Activated CD8-positive, alpha-beta T cell treated with anti-CD3 and anti-CD28 coated beads, Interleukin-2, amount 10 ng/mL, durations not matched to agents 7 days and 5 days (primary cell): ENCODE data around the gene GGCX. TPM values are rescaled to one million over a fixed set of nuclear protein-coding genes. Genes with fewer than 3 reads are reported as not detected.
"Not testable (repeated sequence)": the region's sequence is repeated elsewhere in the genome, so short reads cannot be mapped to it uniquely, and the experiment has no call there.

Source experiments
- ATAC-seq: fragments of 150-1000 bp; cut with Tn5 transposase; one replicate; pipeline ENCODE4 v1.10.0; 2021; ENCODE audit warnings: moderate library complexity
- CTCF ChIA-PET: fragments of 350-600 bp; sonication (Branson Sonifier 250); formaldehyde crosslinking; loops from one replicate; lab custom pipeline; 2021; ENCODE audit warnings: antibody characterized with exemption; lab: Charles Lee
- POLR2A ChIA-PET: fragments of 350-600 bp; sonication (Branson Sonifier 250); formaldehyde crosslinking; loops from one replicate; lab custom pipeline; 2021; ENCODE audit warnings: antibody characterized with exemption; lab: Charles Lee
- DNase-seq: peaks from one replicate; pipeline ENCODE4 v3.0.0-alpha.2; 2020
- H3K27ac Mint-ChIP-seq: one replicate; pipeline ENCODE4 v1.8.0; 2021; ENCODE audit warnings: mild to moderate bottlenecking, mixed read lengths
- H3K27me3 Mint-ChIP-seq: one replicate; pipeline ENCODE4 v1.8.0; 2021; ENCODE audit warnings: low read depth, mixed read lengths
- H3K36me3 Mint-ChIP-seq: one replicate; pipeline ENCODE4 v1.8.0; 2021; ENCODE audit warnings: low read depth, mixed read lengths
- H3K4me1 Mint-ChIP-seq: one replicate; pipeline ENCODE4 v1.8.0; 2021; ENCODE audit warnings: low read depth, mixed read lengths
- H3K4me3 Mint-ChIP-seq: one replicate; pipeline ENCODE4 v1.8.0; 2021; ENCODE audit warnings: mild to moderate bottlenecking, mixed read lengths
- H3K9me3 Mint-ChIP-seq: one replicate; pipeline ENCODE4 v1.8.0; 2022; ENCODE audit warnings: mixed read lengths; ENCODE audit not compliant: insufficient read depth
- total RNA-seq, 2 experiments: library from RNA; stranded (reverse); gene quantifications; one replicate each; pipeline ENCODE4 v1.2.3, GENCODE V29; 2021

The GGCX gene
- total RNA-seq, 2 experiments from 2014 or later = 18.9 to 20.0 TPM

GRCh38 chr2:85566265-85566664 is 5.0 kb upstream of the GGCX start:
- Mint-ChIP-seq H3K4me1 (peaks cover 16% of the 10 kb centered on the region), H3K36me3 (no peaks in the 10 kb centered on the region), H3K27ac (no peak overlapping the region), H3K9me3 (no peaks in the 10 kb centered on the region), H3K27me3 (peaks cover 11% of the 10 kb centered on the region), H3K4me3 (no peak overlapping the region)
- DNase-seq (no peak), ATAC-seq (no peak)
- ChIA-PET POLR2A (interaction anchor here (0.9 to 1.7 kb wide), 3 partner anchors 159 to 238 kb away, joined by 3 to 6 read pairs (median 3); partner anchors contain the start of genes ELMOD3, RETSAT and TGOLN2), CTCF (interaction anchor here (1.4 to 3.8 kb wide), 2 partner anchors 14 to 19 kb away, joined by 4 to 10 read pairs; no protein-coding TSS in a partner anchor)

DNA sequence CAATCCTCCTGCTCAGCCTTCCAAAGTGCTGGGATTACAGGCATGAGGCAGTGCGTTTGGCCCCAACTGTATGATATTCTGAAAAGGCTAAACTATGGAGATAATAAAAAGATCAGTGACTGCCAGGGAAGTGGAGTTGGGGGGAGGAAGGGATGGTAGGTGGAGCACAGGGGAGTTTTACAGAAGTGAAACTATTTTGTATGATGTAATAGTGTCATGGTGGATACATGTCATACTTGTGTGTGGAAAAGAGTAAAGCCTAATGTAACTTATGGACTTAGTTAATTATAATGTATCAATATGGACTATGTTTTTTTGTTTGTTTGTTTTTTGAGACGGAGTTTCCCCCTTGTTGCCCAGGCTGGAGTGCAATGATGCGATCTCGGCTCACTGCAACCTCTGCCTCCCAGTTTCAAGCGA is 2.9 kb upstream of the GGCX start:
- H3K27ac Mint-ChIP-seq = peak overlapping the region; percentile 7
- no peaks in the 10 kb centered on the region for H3K9me3 Mint-ChIP-seq

DNA sequence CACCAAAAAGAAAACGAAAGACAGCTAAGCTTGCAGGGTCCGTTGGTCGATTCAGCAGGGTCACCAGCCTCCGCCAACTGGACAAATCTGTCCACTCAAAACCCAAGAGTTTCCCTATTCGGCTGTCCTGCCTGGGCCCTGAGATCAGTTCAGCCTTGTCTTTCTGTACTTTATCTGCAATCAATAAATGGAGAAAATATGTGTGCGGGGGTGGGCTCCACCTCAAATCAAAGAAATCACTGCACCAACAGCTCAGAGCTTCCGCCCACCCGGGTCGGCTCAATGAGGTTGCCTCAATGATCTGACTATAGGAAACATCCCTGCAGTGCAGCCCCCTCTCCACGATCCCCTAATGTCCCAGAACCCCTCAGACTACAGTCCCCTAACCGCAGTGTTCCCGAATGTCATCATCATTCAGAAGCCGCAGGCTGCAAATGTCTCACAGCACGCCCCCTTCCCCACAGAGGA is 447 bp downstream of the GGCX start:
- ChIA-PET POLR2A (interaction anchor here (0.6 to 2.1 kb wide), 13 partner anchors 9 to 1193 kb away, joined by 3 to 13 read pairs (median 4); partner anchors contain the start of genes C2orf68, ELMOD3, MAT2A and RETSAT), CTCF (interaction anchor here (0.6 to 4.9 kb wide), 7 partner anchors 9 to 261 kb away, joined by 3 to 32 read pairs (median 3); partner anchors contain the start of genes MAT2A and SH2D6)
- Mint-ChIP-seq H3K36me3 (peaks cover 11% of the 10 kb centered on the region), H3K9me3 (no peaks in the 10 kb centered on the region), H3K27me3 (no peaks in the 10 kb centered on the region), H3K4me1 (peaks cover 38% of the 10 kb centered on the region), H3K27ac (peak overlapping the region; percentile 99), H3K4me3 (peak overlapping the region; percentile 99)
- peak; percentile 26 for ATAC-seq
- peak; percentile 37 for DNase-seq

More for the DNA sequence above, 2.9 kb upstream of the GGCX start:
- no peak for DNase-seq
- no peak for ATAC-seq
- Mint-ChIP-seq H3K27me3 (no peaks in the 10 kb centered on the region), H3K36me3 (peaks cover 2% of the 10 kb centered on the region), H3K4me1 (peaks cover 33% of the 10 kb centered on the region), H3K4me3 (no peak overlapping the region)
- ChIA-PET CTCF (interaction anchor here (3.8 kb wide), 1 partner anchor 12 kb away, joined by 10 read pairs; no protein-coding TSS in a partner anchor), POLR2A (interaction anchor here (0.6 to 1.3 kb wide), 2 partner anchors 31 to 111 kb away, joined by 3 to 4 read pairs; partner anchors contain the start of gene RNF181)

DNA sequence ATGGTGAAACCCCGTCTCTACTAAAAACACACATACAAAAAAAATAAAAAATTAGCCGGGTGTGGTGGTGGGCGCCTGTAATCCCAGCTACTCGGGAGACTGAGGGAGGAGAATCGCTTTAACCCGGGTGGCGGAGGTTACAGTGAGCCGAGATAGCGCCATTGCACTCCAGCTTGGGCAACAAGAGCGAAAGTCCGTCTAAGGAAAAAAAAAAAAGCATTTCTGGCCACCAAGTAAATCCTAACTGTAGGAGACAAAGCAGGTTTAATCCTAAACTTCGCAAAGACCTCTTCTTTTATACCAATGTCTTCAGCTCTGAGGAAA is 928 bp downstream of the GGCX start:
- ATAC-seq, DNase-seq, H3K9me3 Mint-ChIP-seq, H3K27me3 Mint-ChIP-seq: not testable (repeated sequence)
- Mint-ChIP-seq H3K27ac (peak overlapping the region; percentile 99), H3K4me1 (peaks cover 38% of the 10 kb centered on the region), H3K4me3 (peak overlapping the region; percentile 99), H3K36me3 (peaks cover 12% of the 10 kb centered on the region)
- ChIA-PET CTCF (interaction anchor here (0.6 to 4.9 kb wide), 6 partner anchors 9 to 260 kb away, joined by 3 to 32 read pairs (median 3); partner anchors contain the start of gene SH2D6), POLR2A (interaction anchor here (0.7 to 2.1 kb wide), 10 partner anchors 10 to 1193 kb away, joined by 3 to 13 read pairs (median 4); partner anchors contain the start of genes MAT2A, RNF181, SH2D6 and VAMP5)

DNA sequence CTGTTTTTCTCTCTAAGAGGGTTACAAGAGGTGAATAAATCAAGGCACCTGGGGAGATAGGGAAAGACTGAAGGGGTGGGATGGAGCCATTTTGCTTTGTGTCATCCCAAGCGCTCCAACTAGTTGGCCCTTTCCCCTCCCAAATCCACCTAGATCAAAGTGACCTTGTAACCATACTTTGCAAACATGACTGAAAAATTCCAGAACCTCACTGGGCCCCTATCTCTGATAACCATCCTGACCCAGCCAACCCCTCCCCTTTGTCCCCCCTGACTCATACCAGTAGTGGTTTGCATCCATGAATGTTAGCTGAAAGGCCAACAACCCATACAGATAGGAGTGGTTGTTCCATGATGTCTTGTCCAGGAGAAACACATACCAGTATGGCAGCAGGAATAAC is 3.1 kb downstream of the GGCX start:
- no peak for ATAC-seq
- Mint-ChIP-seq H3K9me3 (no peaks in the 10 kb centered on the region), H3K27ac (no peak overlapping the region), H3K27me3 (no peaks in the 10 kb centered on the region), H3K36me3 (peaks cover 19% of the 10 kb centered on the region), H3K4me1 (peaks cover 31% of the 10 kb centered on the region), H3K4me3 (no peak overlapping the region)
- CTCF ChIA-PET = interaction anchor here (4.9 kb wide), 1 partner anchor 138 kb away, joined by 28 read pairs; the partner anchor contains the start of gene SH2D6
- DNase-seq = no peak
- POLR2A ChIA-PET = interaction anchor here (2.0 kb wide), 1 partner anchor 19 kb away, joined by 7 read pairs; the partner anchor contains the start of gene MAT2A

DNA sequence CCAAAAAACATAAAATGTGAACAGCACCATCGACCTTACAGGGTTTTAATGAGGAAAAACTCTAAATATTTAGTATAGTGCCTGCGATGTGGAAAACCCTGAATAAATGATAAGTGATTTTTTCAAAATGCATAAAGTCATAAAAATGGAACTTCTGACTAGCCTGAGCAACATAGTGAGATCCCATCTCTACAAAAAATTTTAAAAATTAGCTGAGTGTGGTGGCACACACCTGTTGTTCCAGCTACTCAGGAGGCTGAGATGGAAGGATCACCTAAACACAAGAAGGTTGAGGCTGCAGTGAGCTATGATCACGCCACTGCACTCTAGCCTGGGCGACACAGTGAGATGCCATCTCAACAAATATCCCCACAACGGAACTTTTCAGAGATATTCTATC is 4.2 kb downstream of the GGCX start:
- ChIA-PET CTCF (interaction anchor here (0.8 to 2.7 kb wide), 7 partner anchors 12 to 257 kb away, joined by 3 to 22 read pairs (median 3); no protein-coding TSS in a partner anchor), POLR2A (interaction anchor here (0.6 to 3.8 kb wide), 5 partner anchors 11 to 1229 kb away, joined by 3 to 13 read pairs (median 5); partner anchors contain the start of gene MAT2A)
- Mint-ChIP-seq H3K4me1 (peaks cover 31% of the 10 kb centered on the region), H3K9me3 (no peaks in the 10 kb centered on the region), H3K27ac (no peak overlapping the region), H3K36me3 (peaks cover 27% of the 10 kb centered on the region), H3K27me3 (no peaks in the 10 kb centered on the region), H3K4me3 (no peak overlapping the region)
- DNase-seq (no peak), ATAC-seq (no peak)

DNA sequence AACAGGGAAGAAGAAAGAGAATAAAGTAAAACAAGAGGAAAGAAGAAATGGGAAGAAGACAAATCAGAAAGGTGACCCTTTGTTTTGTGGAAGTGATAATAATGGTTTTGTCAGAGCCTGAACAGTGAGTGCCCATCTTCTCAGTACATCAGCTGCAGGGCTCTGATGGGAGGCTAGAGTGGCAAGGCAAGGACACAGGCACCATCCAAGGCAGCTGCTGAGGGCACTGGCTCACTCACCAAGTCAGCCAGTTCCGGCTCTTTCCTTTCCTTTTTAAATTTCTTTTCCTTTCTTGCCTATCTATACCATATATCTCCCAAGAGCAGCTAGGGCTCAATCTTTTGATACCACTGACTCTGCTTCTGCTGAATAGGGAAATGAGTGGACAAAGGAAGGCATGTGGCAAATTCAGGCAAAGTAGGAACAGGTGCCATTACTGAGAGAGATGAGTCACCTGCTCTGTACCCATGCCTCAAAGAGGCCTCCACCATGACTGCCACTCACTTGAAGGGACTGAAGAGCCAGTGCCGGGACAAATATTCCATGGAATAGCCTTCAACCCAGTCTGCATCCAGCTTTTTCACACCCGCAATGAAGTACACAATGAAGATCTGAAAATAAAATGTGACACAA is 6.2 kb downstream of the GGCX start:
- POLR2A ChIA-PET = interaction anchor here (1.1 to 4.7 kb wide), 3 partner anchors 12 to 233 kb away, joined by 3 to 39 read pairs (median 13); partner anchors contain the start of gene SH2D6
- Mint-ChIP-seq H3K27me3 (no peaks in the 10 kb centered on the region), H3K4me1 (peaks cover 19% of the 10 kb centered on the region), H3K36me3 (peaks cover 36% of the 10 kb centered on the region), H3K9me3 (no peaks in the 10 kb centered on the region), H3K27ac (no peak overlapping the region), H3K4me3 (no peak overlapping the region)
- ATAC-seq (no peak), DNase-seq (no peak)
- CTCF ChIA-PET = interaction anchor here (0.9 to 7.6 kb wide), 8 partner anchors 17 to 165 kb away, joined by 3 to 263 read pairs (median 12); partner anchors contain the start of genes MAT2A and SH2D6

DNA sequence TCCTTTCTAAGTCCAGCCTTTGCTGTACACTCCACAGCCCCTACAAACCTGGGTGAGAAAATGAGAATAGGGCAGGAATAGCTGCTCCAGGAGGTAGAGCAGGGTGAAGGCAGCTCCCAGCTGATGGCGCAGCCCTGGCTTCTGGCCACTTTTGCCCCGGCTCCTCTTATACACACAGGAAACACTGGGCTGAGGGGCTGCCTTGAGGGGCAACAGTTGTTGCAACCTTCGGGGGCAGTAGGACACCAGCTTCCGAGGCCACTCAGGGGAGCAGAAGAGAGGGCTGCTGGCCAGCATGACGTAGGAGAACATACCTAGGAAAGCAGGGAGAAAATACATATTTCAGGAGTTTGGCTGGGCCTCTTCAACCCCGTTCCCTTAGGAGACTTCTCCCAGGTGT is 8.1 kb downstream of the GGCX start:
- peaks cover 34% of the 10 kb centered on the region for H3K36me3 Mint-ChIP-seq
- POLR2A ChIA-PET = interaction anchor here (4.7 to 7.1 kb wide), 2 partner anchors 14 to 133 kb away, joined by 39 to 51 read pairs; partner anchors contain the start of genes MAT2A and SH2D6
- ATAC-seq = no peak

DNA sequence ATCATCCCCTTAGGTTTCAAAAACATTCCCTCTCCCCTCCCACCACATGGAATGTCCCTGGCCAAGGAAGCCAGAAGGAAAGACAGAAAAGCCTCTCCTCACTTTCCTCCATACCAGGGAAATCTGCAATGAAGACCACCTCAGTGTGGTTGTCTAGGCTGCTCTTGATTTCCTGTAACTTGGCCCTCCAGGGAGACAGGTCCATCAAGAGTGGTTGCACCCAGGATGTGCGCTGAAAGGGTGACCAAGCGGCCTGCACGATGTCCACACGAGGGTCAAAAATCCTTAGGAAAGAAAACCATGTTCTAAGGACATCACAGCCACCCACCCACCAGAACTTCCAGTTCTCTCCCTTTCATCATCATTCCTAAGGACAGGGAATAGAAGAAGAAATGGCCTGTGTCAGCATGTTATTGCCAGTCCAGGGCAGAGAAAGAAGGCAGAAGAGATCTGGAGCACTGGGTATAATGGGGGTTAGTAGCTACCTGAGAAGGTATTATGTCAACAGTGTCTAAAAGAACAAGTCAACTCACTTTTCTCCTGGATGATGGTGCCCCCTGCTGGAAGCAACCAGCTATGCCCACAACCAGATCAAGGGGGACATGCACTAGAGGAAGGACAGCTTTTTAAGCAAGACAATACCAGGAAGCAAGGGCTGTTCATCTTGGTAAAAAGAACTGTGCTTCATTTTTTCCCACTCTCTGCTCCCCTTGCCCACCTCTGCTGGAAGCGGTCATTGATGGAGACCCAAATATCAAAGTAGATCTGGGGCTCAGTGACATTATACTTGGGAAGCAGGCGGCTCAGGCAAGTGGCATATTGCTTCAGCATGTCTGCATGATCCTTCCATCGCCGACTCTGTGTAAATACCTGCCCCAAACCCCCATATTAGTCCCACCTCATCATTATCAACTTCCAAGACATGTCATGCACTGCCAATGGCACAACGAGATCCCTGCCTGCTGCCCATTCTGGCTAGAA is 9.3 kb downstream of the GGCX start:
- Mint-ChIP-seq H3K27me3 (no peaks in the 10 kb centered on the region), H3K4me1 (peaks cover 6% of the 10 kb centered on the region), H3K4me3 (no peak overlapping the region), H3K27ac (peak overlapping the region; percentile 23), H3K9me3 (no peaks in the 10 kb centered on the region), H3K36me3 (peaks cover 39% of the 10 kb centered on the region)
- DNase-seq = peak; percentile 94
- POLR2A ChIA-PET = interaction anchor here (0.6 to 7.1 kb wide), 7 partner anchors 12 to 198 kb away, joined by 3 to 51 read pairs (median 4); partner anchors contain the start of genes ELMOD3, MAT2A, RETSAT and SH2D6
- CTCF ChIA-PET = interaction anchor here (0.7 to 7.6 kb wide), 34 partner anchors 8 to 586 kb away, joined by 3 to 263 read pairs (median 5); partner anchors contain the start of genes ELMOD3, GGCX, MAT2A and RETSAT
- peak; percentile 79 for ATAC-seq

More for the DNA sequence above, 8.1 kb downstream of the GGCX start:
- peaks cover 6% of the 10 kb centered on the region for H3K4me1 Mint-ChIP-seq
- no peak for DNase-seq
- H3K9me3 Mint-ChIP-seq = no peaks in the 10 kb centered on the region
- H3K4me3 Mint-ChIP-seq = no peak overlapping the region
- no peak overlapping the region for H3K27ac Mint-ChIP-seq
- no peaks in the 10 kb centered on the region for H3K27me3 Mint-ChIP-seq
- CTCF ChIA-PET = interaction anchor here (1.0 to 7.6 kb wide), 6 partner anchors 10 to 233 kb away, joined by 3 to 263 read pairs (median 44); partner anchors contain the start of genes MAT2A and SH2D6

DNA sequence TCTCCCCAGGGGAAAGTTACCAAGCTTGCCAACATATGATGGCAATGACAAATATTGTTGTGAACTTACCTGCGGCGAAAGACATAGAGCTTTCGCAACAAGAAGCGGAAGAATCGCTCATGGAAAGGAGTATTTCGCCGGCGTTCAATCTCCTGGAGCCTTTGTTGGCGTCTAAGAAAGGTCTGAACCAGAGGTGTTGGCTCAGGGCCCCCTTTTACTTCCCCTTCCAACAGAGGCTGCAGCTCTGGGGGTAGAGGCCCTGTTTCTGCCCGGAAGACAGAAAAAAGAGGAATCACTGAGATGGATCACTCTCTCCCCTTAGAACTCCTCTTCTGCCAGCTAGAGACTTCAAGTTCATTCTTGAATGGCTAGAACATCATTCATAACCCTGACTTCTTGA is 10.8 kb downstream of the GGCX start:
- H3K27me3 Mint-ChIP-seq = no peaks in the 10 kb centered on the region
- no peak for DNase-seq
- H3K9me3 Mint-ChIP-seq = no peaks in the 10 kb centered on the region
- no peak overlapping the region for H3K27ac Mint-ChIP-seq
- ATAC-seq = no peak
- peaks cover 51% of the 10 kb centered on the region for H3K36me3 Mint-ChIP-seq
- CTCF ChIA-PET = interaction anchor here (0.6 to 7.6 kb wide), 16 partner anchors 10 to 250 kb away, joined by 3 to 263 read pairs (median 8); partner anchors contain the start of genes GGCX, MAT2A and SH2D6
- H3K4me1 Mint-ChIP-seq = peaks cover 6% of the 10 kb centered on the region
- H3K4me3 Mint-ChIP-seq = no peak overlapping the region
- POLR2A ChIA-PET = interaction anchor here (0.6 to 7.1 kb wide), 4 partner anchors 11 to 138 kb away, joined by 3 to 51 read pairs (median 24); partner anchors contain the start of genes MAT2A and SH2D6
